ENCODE measurements around the gene TLCD1.
"Not testable (repeated sequence)": the region's sequence is repeated elsewhere in the genome, so short reads cannot be mapped to it uniquely, and the experiment has no call there.

Gene TLCD1

GRCh38 chr17:28728364-28729200 is 2.5 kb upstream of the TLCD1 start, which contains the start of gene NEK8:
NEK8 (plus strand) TSS chr17:28728788; CDS start chr17:28728814, 26 bp downstream.
- DNase-seq (ENCODE audit: low read depth): peak; percentile 97

- peak; percentile 92 for DNase-seq (ENCODE audit: low read depth)
These were observed 826 bp upstream of the TLCD1 start for GRCh38 chr17:28726627-28727491.

- DNase-seq (ENCODE audit: low read depth): no peak
These were observed 290 bp downstream of the TLCD1 start for GRCh38 chr17:28725660-28726225.

GRCh38 chr17:28725166-28725659 is 820 bp downstream of the TLCD1 start:
- no peak for DNase-seq (ENCODE audit: low read depth)

- no peak for DNase-seq (ENCODE audit: low read depth)
These were observed 1.4 kb downstream of the TLCD1 start for GRCh38 chr17:28724500-28725165.

GRCh38 chr17:28723836-28724499 is 2.1 kb downstream of the TLCD1 start:
- not testable (repeated sequence) for DNase-seq (ENCODE audit: low read depth)

GRCh38 chr17:28723159-28723835 is 2.7 kb downstream of the TLCD1 start:
- no peak for DNase-seq (ENCODE audit: low read depth)

- DNase-seq (ENCODE audit: low read depth): no peak
These were observed 3.4 kb downstream of the TLCD1 start for GRCh38 chr17:28722417-28723158.

GRCh38 chr17:28720997-28721329 is 5.1 kb downstream of the TLCD1 start:
- DNase-seq (ENCODE audit: low read depth): not testable (repeated sequence)

GRCh38 chr17:28720247-28720996 is 5.6 kb downstream of the TLCD1 start:
- DNase-seq (ENCODE audit: low read depth): no peak

GRCh38 chr17:28719021-28719433 is 7.0 kb downstream of the TLCD1 start:
- DNase-seq (ENCODE audit: low read depth): no peak

- DNase-seq (ENCODE audit: low read depth): no peak
These were observed 7.6 kb downstream of the TLCD1 start for GRCh38 chr17:28718333-28719020.

GRCh38 chr17:28717578-28718332 is 8.3 kb downstream of the TLCD1 start, which contains the start of gene RAB34:
RAB34 (minus strand) TSS chr17:28717868; CDS start chr17:28717266, 602 bp downstream.
- no peak for DNase-seq (ENCODE audit: low read depth)

- no peak for DNase-seq (ENCODE audit: low read depth)
These were observed 9.1 kb downstream of the TLCD1 start for GRCh38 chr17:28716740-28717577.

- no peak for DNase-seq (ENCODE audit: low read depth)
These were observed 10.8 kb downstream of the TLCD1 start for GRCh38 chr17:28715217-28715616.

- no peak for DNase-seq (ENCODE audit: low read depth)
These were observed 11.8 kb downstream of the TLCD1 start for GRCh38 chr17:28714281-28714680.

Data from activated T-cell treated with anti-CD3 and anti-CD28 coated beads for 24 hours (primary cell).